K562 (cell line): ENCODE results near the gene SH3BP4.

Experiments used
- ATF2 ChIP-seq: sonication (generic); formaldehyde crosslinking; IDR thresholded peaks from 2 replicates; pipeline ENCODE4 v1.8.1; 2022; ENCODE audit warnings: missing genetic modification reagents
- CTCF ChIP-seq, 3 experiments: IDR thresholded peaks in 2 of 3; conservative IDR thresholded peaks in 1 of 3; 2 replicates each; pipeline ENCODE4 v1.5.1; 2011 to 2012; ENCODE audit warnings: low read length in 3 of 3, mild to moderate bottlenecking in 3 of 3, control low read depth in 2 of 3, improper control_type of control experiment in 1 of 3, inconsistent platforms in 1 of 3, low read depth in 1 of 3, mixed read lengths in 1 of 3, moderate library complexity in 1 of 3; ENCODE audit not compliant: insufficient read depth in 2 of 3

- TF ChIP-seq ATF2 (CRISPR knock-in tag): no peak
- no peak for TF ChIP-seq CTCF (IDR thresholded peaks at IDR 0.05 in 2 of 3, conservative IDR thresholded peaks at IDR 0.05 in 1 of 3; ENCODE audit: insufficient read depth in 2 of 3, low read depth in 1 of 3, low read length in 3 of 3)
These were observed 21.2 kb downstream of the SH3BP4 start for GRCh38 chr2:234973008-234973407.
